Bronchial epithelial cell (primary cell): ENCODE data around the gene PKHD1. TPM values are rescaled to one million over a fixed set of nuclear protein-coding genes. Genes with fewer than 3 reads are reported as not detected.

ENCODE experiments used
- DNase-seq: peaks from one replicate; pipeline ENCODE4 v3.0.0-alpha.2; 2010; ENCODE audit warnings: low read depth
- FAIRE-seq: peaks from 2 replicates; lab custom pipeline; 2011; peaks lifted over from hg19 to GRCh38; lab: Jason Lieb, UNC
- H3K27me3 ChIP-seq: 2 replicates; pipeline ENCODE4 v1.5.1; 2011; ENCODE audit warnings: low read length; ENCODE audit not compliant: control insufficient read depth, insufficient read depth
- H3K36me3 ChIP-seq: 2 replicates; pipeline ENCODE4 v1.5.1; 2011; ENCODE audit warnings: low read length; ENCODE audit not compliant: control insufficient read depth, insufficient read depth
- H3K4me3 ChIP-seq: 2 replicates; pipeline ENCODE4 v1.5.1; 2011; ENCODE audit warnings: mild to moderate bottlenecking, low read depth, low read length, control low read depth
- total RNA-seq: library from RNA; depleted of rRNA; stranded (reverse); fragments of >200 nt; gene quantifications from 2 replicates; pipeline ENCODE4 v1.2.1, GENCODE V29; 2014
- TF ChIP-seq, protein P1 (sequence below): IDR thresholded peaks from 2 replicates; pipeline ENCODE4 v1.5.1; 2011; ENCODE audit warnings: mild to moderate bottlenecking, moderate library complexity, low read length, control low read depth, inconsistent platforms; ENCODE audit not compliant: insufficient read depth, severe bottlenecking

The PKHD1 gene
- total RNA-seq, 1 donor from 2014 or later, result not detected

DNA sequence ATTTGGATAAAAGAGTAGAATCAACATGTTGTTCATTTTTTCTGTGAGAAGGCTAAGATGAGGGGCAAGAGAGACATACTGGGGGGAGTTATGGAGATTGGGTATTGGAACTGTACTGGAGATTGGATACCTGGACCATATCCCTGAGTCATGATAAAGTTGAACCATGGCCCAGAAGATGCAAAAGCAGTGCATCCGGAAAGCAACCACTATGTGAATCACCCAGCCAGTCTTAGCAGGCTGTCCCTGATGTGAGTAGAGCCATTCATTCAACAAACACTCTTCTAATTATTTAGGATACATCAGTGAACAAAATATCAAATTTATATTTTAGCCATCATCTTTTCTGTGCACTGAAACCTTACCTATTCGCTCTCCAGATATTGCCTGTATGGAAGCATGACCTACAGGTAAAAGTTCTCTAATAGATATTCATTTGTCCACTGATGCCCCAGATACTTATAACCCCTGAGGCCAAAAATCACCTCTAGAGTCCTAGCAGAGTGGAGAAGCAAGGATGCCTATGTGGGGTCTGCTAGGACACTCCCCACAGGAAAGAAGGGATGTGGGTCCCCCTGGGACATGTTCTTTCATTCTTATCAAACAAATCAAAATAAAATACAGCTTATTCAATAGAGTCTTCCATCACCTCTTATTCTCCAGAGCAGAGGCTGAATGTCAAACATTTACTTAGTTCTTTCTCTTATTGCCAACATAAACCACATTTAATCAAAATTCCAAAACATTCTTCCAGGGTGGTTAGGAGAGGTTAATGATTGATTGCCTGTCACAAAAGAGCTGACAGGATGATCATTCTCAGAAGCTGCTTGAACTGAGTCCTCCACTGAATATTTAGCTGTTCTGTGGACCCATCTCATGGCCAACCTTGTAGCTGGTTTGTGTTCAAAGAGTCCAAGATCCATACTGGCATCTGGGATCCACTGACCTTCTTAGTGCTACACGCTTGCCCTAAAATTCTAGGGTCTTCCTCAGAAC, 37.0 kb upstream of the PKHD1 start:
- TF ChIP-seq, protein P1, sequence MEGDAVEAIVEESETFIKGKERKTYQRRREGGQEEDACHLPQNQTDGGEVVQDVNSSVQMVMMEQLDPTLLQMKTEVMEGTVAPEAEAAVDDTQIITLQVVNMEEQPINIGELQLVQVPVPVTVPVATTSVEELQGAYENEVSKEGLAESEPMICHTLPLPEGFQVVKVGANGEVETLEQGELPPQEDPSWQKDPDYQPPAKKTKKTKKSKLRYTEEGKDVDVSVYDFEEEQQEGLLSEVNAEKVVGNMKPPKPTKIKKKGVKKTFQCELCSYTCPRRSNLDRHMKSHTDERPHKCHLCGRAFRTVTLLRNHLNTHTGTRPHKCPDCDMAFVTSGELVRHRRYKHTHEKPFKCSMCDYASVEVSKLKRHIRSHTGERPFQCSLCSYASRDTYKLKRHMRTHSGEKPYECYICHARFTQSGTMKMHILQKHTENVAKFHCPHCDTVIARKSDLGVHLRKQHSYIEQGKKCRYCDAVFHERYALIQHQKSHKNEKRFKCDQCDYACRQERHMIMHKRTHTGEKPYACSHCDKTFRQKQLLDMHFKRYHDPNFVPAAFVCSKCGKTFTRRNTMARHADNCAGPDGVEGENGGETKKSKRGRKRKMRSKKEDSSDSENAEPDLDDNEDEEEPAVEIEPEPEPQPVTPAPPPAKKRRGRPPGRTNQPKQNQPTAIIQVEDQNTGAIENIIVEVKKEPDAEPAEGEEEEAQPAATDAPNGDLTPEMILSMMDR, result no peak
- FAIRE-seq (no peak), DNase-seq (no peak)
- Histone ChIP-seq H3K4me3 (no peak overlapping the region), H3K27me3 (no peaks in the 10 kb centered on the region), H3K36me3 (no peaks in the 10 kb centered on the region)

DNA sequence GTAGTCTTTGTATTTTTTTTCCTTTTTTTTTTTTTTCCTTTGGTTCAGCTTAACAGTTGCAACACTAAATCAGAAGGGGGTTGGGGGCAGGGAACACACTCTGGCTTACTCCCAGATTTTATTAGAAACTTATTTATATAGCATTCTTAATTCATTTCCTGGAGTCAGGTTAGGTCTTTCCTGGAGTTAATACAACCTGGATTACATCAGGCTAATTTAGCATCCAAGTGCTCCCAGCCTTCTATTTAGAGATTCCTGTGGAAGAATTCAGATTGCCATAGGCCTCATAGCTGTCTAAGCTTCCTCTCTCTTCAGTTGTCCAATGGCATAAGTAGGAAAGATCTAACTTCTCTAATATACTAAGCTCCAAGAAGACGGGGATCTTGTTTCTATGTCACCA, 35.8 kb upstream of the PKHD1 start:
- no peak for DNase-seq
- no peak for FAIRE-seq
- Histone ChIP-seq H3K4me3 (no peak overlapping the region), H3K27me3 (no peaks in the 10 kb centered on the region), H3K36me3 (no peaks in the 10 kb centered on the region)
- TF ChIP-seq, protein P1, result no peak

GRCh38 chr6:52117352-52117751, 29.9 kb upstream of the PKHD1 start:
- TF ChIP-seq, protein P1, result no peak
- H3K27me3 ChIP-seq, result no peaks in the 10 kb centered on the region
- no peak for FAIRE-seq
- no peak for DNase-seq
- no peaks in the 10 kb centered on the region for H3K36me3 ChIP-seq
- H3K4me3 ChIP-seq, result no peak overlapping the region

GRCh38 chr6:52116605-52116948, 29.2 kb upstream of the PKHD1 start:
- FAIRE-seq, result no peak
- TF ChIP-seq, protein P1, result no peak
- no peak for DNase-seq

GRCh38 chr6:52115891-52116604, 28.6 kb upstream of the PKHD1 start:
- Histone ChIP-seq H3K36me3 (no peaks in the 10 kb centered on the region), H3K4me3 (no peak overlapping the region), H3K27me3 (no peaks in the 10 kb centered on the region)
- TF ChIP-seq, protein P1, result no peak
- FAIRE-seq, result no peak
- no peak for DNase-seq

More at GRCh38 chr6:52116605-52116948, 29.2 kb upstream of the PKHD1 start:
- no peaks in the 10 kb centered on the region for H3K36me3 ChIP-seq
- no peaks in the 10 kb centered on the region for H3K27me3 ChIP-seq
- H3K4me3 ChIP-seq, result no peak overlapping the region
